ENCODE results near the gene AP5S1. TPM values are rescaled to one million over a fixed set of nuclear protein-coding genes. Genes with fewer than 3 reads are reported as not detected.

Gene AP5S1
- total and polyA plus RNA-seq, 2 of the 4 experiments (the other 2 are of a cell fraction) = 10.1 to 11.7 TPM

DNA sequence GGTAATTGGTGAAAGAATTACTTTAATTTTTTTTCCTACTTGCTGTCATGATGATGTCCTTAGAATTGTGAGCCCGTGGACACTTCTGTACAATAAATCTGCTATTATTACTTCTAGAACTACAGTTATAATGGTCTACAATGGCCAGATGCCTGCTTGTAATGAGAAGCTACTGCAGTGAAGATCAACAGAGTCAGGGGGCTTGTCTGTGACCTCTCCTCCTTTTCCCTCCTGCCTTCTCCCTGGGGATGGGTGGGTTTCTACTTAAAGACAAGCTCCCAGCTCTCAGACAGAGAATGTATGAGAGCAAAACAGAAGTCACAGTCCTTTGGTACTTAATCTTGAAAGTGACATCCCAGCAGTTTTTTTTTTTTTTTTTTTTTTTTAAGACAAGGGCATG, 55.7 kb downstream of the AP5S1 start:
- no peak overlapping the region for H3K4ac ChIP-seq (ENCODE audit: low read depth, low read length)
- H3K4me2 ChIP-seq (ENCODE audit: low read depth, low read length) = no peak overlapping the region
- TF ChIP-seq SMC3 (IDR thresholded peaks at IDR 0.05; ENCODE audit: low read depth, low read length) (no peak), RAD21 (IDR thresholded peaks at IDR 0.05; ENCODE audit: low read length) (no peak), RCOR1 (IDR thresholded peaks at IDR 0.05; ENCODE audit: insufficient replicate concordance, low read length) (no peak), BHLHE40 (IDR thresholded peaks at IDR 0.05; ENCODE audit: low read depth, low read length) (no peak), CHD1 (IDR thresholded peaks at IDR 0.05; ENCODE audit: low read depth, low read length) (no peak), POLR2A (IDR thresholded peaks at IDR 0.05; ENCODE audit: low read depth, low read length) (no peak), MXI1 (IDR thresholded peaks at IDR 0.05; ENCODE audit: borderline replicate concordance, low read depth, low read length) (no peak), RFX5 (IDR thresholded peaks at IDR 0.05; ENCODE audit: low read depth, low read length) (no peak), NFE2L2 (IDR thresholded peaks at IDR 0.05; ENCODE audit: low read depth, low read length) (no peak)
- TF ChIP-seq, protein P1, sequence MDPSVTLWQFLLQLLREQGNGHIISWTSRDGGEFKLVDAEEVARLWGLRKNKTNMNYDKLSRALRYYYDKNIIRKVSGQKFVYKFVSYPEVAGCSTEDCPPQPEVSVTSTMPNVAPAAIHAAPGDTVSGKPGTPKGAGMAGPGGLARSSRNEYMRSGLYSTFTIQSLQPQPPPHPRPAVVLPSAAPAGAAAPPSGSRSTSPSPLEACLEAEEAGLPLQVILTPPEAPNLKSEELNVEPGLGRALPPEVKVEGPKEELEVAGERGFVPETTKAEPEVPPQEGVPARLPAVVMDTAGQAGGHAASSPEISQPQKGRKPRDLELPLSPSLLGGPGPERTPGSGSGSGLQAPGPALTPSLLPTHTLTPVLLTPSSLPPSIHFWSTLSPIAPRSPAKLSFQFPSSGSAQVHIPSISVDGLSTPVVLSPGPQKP (IDR thresholded peaks at IDR 0.05; ENCODE audit: borderline replicate concordance, low read depth, low read length) = no peak
- TF ChIP-seq, protein P2, sequence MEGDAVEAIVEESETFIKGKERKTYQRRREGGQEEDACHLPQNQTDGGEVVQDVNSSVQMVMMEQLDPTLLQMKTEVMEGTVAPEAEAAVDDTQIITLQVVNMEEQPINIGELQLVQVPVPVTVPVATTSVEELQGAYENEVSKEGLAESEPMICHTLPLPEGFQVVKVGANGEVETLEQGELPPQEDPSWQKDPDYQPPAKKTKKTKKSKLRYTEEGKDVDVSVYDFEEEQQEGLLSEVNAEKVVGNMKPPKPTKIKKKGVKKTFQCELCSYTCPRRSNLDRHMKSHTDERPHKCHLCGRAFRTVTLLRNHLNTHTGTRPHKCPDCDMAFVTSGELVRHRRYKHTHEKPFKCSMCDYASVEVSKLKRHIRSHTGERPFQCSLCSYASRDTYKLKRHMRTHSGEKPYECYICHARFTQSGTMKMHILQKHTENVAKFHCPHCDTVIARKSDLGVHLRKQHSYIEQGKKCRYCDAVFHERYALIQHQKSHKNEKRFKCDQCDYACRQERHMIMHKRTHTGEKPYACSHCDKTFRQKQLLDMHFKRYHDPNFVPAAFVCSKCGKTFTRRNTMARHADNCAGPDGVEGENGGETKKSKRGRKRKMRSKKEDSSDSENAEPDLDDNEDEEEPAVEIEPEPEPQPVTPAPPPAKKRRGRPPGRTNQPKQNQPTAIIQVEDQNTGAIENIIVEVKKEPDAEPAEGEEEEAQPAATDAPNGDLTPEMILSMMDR (conservative IDR thresholded peaks at IDR 0.05; ENCODE audit: low read depth, low read length) = no peak
- TF ChIP-seq, protein P3, sequence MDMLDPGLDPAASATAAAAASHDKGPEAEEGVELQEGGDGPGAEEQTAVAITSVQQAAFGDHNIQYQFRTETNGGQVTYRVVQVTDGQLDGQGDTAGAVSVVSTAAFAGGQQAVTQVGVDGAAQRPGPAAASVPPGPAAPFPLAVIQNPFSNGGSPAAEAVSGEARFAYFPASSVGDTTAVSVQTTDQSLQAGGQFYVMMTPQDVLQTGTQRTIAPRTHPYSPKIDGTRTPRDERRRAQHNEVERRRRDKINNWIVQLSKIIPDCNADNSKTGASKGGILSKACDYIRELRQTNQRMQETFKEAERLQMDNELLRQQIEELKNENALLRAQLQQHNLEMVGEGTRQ (IDR thresholded peaks at IDR 0.05; ENCODE audit: low read depth, low read length) = no peak
- no peak overlapping the region for H2BK20ac ChIP-seq (ENCODE audit: low read depth, low read length)
- H3K27ac ChIP-seq (ENCODE audit: insufficient read depth, low read length) = no peak overlapping the region
- H3K27me3 ChIP-seq (ENCODE audit: control insufficient read depth, insufficient read depth, low read length) = no peaks in the 10 kb centered on the region
- H2BK120ac ChIP-seq (ENCODE audit: low read depth, low read length) = no peak overlapping the region
- no peak overlapping the region for H3K4me3 ChIP-seq (ENCODE audit: insufficient read depth, low read depth, low read length)
- no peak overlapping the region for H3K9ac ChIP-seq (ENCODE audit: low read depth, low read length)
- intact Hi-C loops (cut with micrococcal nuclease) = no loop called here
- H2BK5ac ChIP-seq (ENCODE audit: low read depth, low read length, poor library complexity, severe bottlenecking) = no peak overlapping the region
- H3K79me1 ChIP-seq (ENCODE audit: low read depth in 1 of 2, low read length in 2 of 2) = peaks cover 25 to 72% of the 10 kb centered on the region in 2 experiments
- no TSS peak for BruUV-seq (replicated peaks)
- H3K23ac ChIP-seq (ENCODE audit: low read depth, low read length) = no peak overlapping the region
- peaks cover 9% of the 10 kb centered on the region; the same call in 1 of the 2 replicates for H4K20me1 ChIP-seq (ENCODE audit: insufficient read depth, low read length)
- H2AFZ ChIP-seq (replicated peaks; ENCODE audit: low read length, poor library complexity) = no peak overlapping the region
- H3K9me3 ChIP-seq (ENCODE audit: control insufficient read depth, insufficient read depth, low read length) = no peaks in the 10 kb centered on the region
- DNase-seq (no peak), ATAC-seq (ENCODE audit: low read depth) (no peak)
- H4K91ac ChIP-seq (ENCODE audit: insufficient read depth, low read depth, low read length) = no peak overlapping the region
- dilution Hi-C loops (cut with HindIII; ENCODE audit: low sequenced_read_pairs, unreplicated experiment) = no loop called here
- peaks cover 17% of the 10 kb centered on the region for H3K9me1 ChIP-seq (ENCODE audit: insufficient read depth, low read length)
- no peak overlapping the region for H4K8ac ChIP-seq (ENCODE audit: low read depth in 2 of 2, low read length in 2 of 2)
- no peak overlapping the region for H4K5ac ChIP-seq (ENCODE audit: low read depth, low read length)
- no peak overlapping the region for H3K14ac ChIP-seq (replicated peaks; ENCODE audit: low read depth, low read length)
- H3K36me3 ChIP-seq (ENCODE audit: control insufficient read depth, insufficient read depth, low read length) = peaks cover 27% of the 10 kb centered on the region
- H2BK15ac ChIP-seq (ENCODE audit: low read depth, low read length) = no peak overlapping the region
- ChIA-PET CTCF (no interaction called here), POLR2A (ENCODE audit: unreplicated experiment) (no interaction called here)
- no peak overlapping the region for H2AK5ac ChIP-seq (ENCODE audit: low read depth, low read length)
- no peak overlapping the region for H2AK9ac ChIP-seq (replicated peaks; ENCODE audit: low read depth, low read length, poor library complexity)
- no CpG with 5 or more reads among the region's 1 CpG for WGBS, 2 experiments (ENCODE audit: extremely low coverage in 2 of 2, insufficient read length in 1 of 2)
- no peaks in the 10 kb centered on the region for H3K4me1 ChIP-seq (ENCODE audit: control insufficient read depth, insufficient read depth, low read length)
- no peak overlapping the region for H3K18ac ChIP-seq (ENCODE audit: low read depth, low read length)
- in situ Hi-C loops (cut with MboI; ENCODE audit: low sequenced_read_pairs) = no loop called here
- no peak overlapping the region for H3K56ac ChIP-seq (ENCODE audit: extremely low read depth, insufficient read depth, low read length)

Data from IMR-90 (cell line).